ACC112 (cell line): Measurements from ENCODE around the gene DENND10.
"Not testable (repeated sequence)": the region's sequence is repeated elsewhere in the genome, so short reads cannot be mapped to it uniquely, and the experiment has no call there.

Source experiments
- H2AFZ ChIP-seq: fragments of 200-600 bp; sonication (generic); one replicate; pipeline ENCODE4 v1.6.0; 2017; ENCODE audit warnings: antibody characterized with exemption, low read length; ENCODE audit not compliant: unreplicated experiment
- H3K27ac ChIP-seq: fragments of 200-600 bp; sonication (generic); 2 replicates; pipeline ENCODE4 v1.5.1; 2014; ENCODE audit warnings: low read depth, mild to moderate bottlenecking, antibody characterized with exemption, low read length, moderate library complexity
- H3K27me3 ChIP-seq: fragments of 200-600 bp; sonication (generic); 2 replicates; pipeline ENCODE4 v1.6.1; 2014; ENCODE audit warnings: mild to moderate bottlenecking, antibody characterized with exemption, low read length, moderate library complexity, mixed read lengths; ENCODE audit not compliant: insufficient read depth
- H3K36me3 ChIP-seq: fragments of 200-600 bp; sonication (generic); 2 replicates; pipeline ENCODE4 v1.6.1; 2016; ENCODE audit warnings: mild to moderate bottlenecking, antibody characterized with exemption, low read length, moderate library complexity, mixed read lengths; ENCODE audit not compliant: insufficient read depth
- H3K4me1 ChIP-seq: fragments of 200-600 bp; sonication (generic); one replicate; pipeline ENCODE4 v1.6.1; 2016; ENCODE audit warnings: low read length, mixed read lengths; ENCODE audit not compliant: insufficient read depth, unreplicated experiment, control insufficient read depth
- H3K4me3 ChIP-seq: fragments of 200-600 bp; sonication (generic); 2 replicates; pipeline ENCODE4 v1.5.1; 2014; ENCODE audit warnings: mild to moderate bottlenecking, low read depth, low read length
- H3K79me2 ChIP-seq: fragments of 200-600 bp; sonication (generic); one replicate; pipeline ENCODE4 v1.6.0; 2016; ENCODE audit warnings: low read length; ENCODE audit not compliant: control insufficient read depth, unreplicated experiment, insufficient read depth

Gene DENND10

GRCh38 chr10:119174109-119174508 is 70.2 kb downstream of the DENND10 start:
- no peak overlapping the region for H2AFZ ChIP-seq
- H3K4me1 ChIP-seq, result peaks cover 18% of the 10 kb centered on the region
- no peak overlapping the region for H3K4me3 ChIP-seq
- no peaks in the 10 kb centered on the region for H3K27me3 ChIP-seq
- peaks cover 53% of the 10 kb centered on the region for H3K79me2 ChIP-seq
- H3K36me3 ChIP-seq, result peaks cover 29% of the 10 kb centered on the region
- H3K27ac ChIP-seq, result 0 out of 2 replicates have a peak overlapping the region, but pooled peaks have one; percentile 1

GRCh38 chr10:119176166-119176565 is 72.3 kb downstream of the DENND10 start:
- Histone ChIP-seq H2AFZ (no peak overlapping the region), H3K36me3 (peaks cover 17% of the 10 kb centered on the region), H3K79me2 (peaks cover 53% of the 10 kb centered on the region), H3K4me3 (no peak overlapping the region), H3K27me3 (no peaks in the 10 kb centered on the region), H3K27ac (no peak overlapping the region), H3K4me1 (peaks cover 18% of the 10 kb centered on the region)

GRCh38 chr10:119177708-119178371 is 73.9 kb downstream of the DENND10 start:
- Histone ChIP-seq H2AFZ (peak overlapping the region; percentile 93), H3K4me3 (peak overlapping the region; percentile 98), H3K27me3 (no peaks in the 10 kb centered on the region), H3K27ac (peak overlapping the region; percentile 82), H3K36me3 (0 out of 2 replicates have a peak, but pooled peaks cover 4% of the 10 kb centered on the region), H3K79me2 (peaks cover 41% of the 10 kb centered on the region), H3K4me1 (peaks cover 13% of the 10 kb centered on the region)

GRCh38 chr10:119178372-119179119 is 74.6 kb downstream of the DENND10 start, which contains the start of gene PRDX3:
PRDX3 (minus strand) TSS chr10:119178812; CDS start chr10:119178790, 22 bp downstream.
- Histone ChIP-seq H2AFZ (peak within 1 kb of the TSS; percentile 93), H3K27me3 (no peaks in the 10 kb centered on the region), H3K4me3 (peak within 1 kb of the TSS; percentile 98), H3K27ac (peak within 1 kb of the TSS; percentile 82), H3K4me1 (peaks cover 13% of the 10 kb centered on the region), H3K36me3 (0 out of 2 replicates have a peak, but pooled peaks cover 3% of the 10 kb centered on the region), H3K79me2 (peaks cover 41% of the 10 kb centered on the region)

GRCh38 chr10:119180850-119181400 is 77.0 kb downstream of the DENND10 start:
- Histone ChIP-seq H3K79me2 (peaks cover 25% of the 10 kb centered on the region), H3K4me1 (peaks cover 13% of the 10 kb centered on the region)
- not testable (repeated sequence) for H2AFZ ChIP-seq, H3K27me3 ChIP-seq, H3K36me3 ChIP-seq, H3K4me3 ChIP-seq, H3K27ac ChIP-seq

- no peaks in the 10 kb centered on the region for H3K79me2 ChIP-seq
- no peaks in the 10 kb centered on the region for H3K4me1 ChIP-seq
- H3K27me3 ChIP-seq, result no peaks in the 10 kb centered on the region
- H3K36me3 ChIP-seq, result no peaks in the 10 kb centered on the region
- no peak overlapping the region for H2AFZ ChIP-seq
- H3K4me3 ChIP-seq, result no peak overlapping the region
- H3K27ac ChIP-seq, result no peak overlapping the region
Measured at GRCh38 chr10:119183664-119184412, 79.9 kb downstream of the DENND10 start.
